Measurements from ENCODE around the gene GPHN. TPM values are rescaled to one million over a fixed set of nuclear protein-coding genes. Genes with fewer than 3 reads are reported as not detected.

Gene GPHN
- polyA plus RNA-seq, 1 donor (not counting 4 experiments of a cell fraction or from before 2014, with no cell fraction given), result 17.6 TPM

- no peak for DNase-seq (ENCODE audit: low read depth, low spot score)
- no peaks in the 10 kb centered on the region for H3K9me1 ChIP-seq (ENCODE audit: control insufficient read depth, extremely low read depth, insufficient read depth, low read length)
- H2AFZ ChIP-seq (ENCODE audit: control insufficient read depth, low read length), result no peak overlapping the region
- H3K4me3 ChIP-seq (ENCODE audit: control insufficient read depth in 2 of 3, extremely low read depth in 1 of 3, insufficient read depth in 2 of 3, low read depth in 1 of 3, low read length in 3 of 3), result no peak overlapping the region
- H3K27ac ChIP-seq (ENCODE audit: control insufficient read depth, insufficient read depth, low read length), result no peak overlapping the region
- H3K36me3 ChIP-seq (ENCODE audit: control insufficient read depth in 2 of 2, extremely low read depth in 1 of 2, insufficient read depth in 2 of 2, low read length in 2 of 2), result no peaks in the 10 kb centered on the region
- H3K9ac ChIP-seq (ENCODE audit: control insufficient read depth, extremely low read depth, insufficient read depth, low read length), result no peak overlapping the region
- no peaks in the 10 kb centered on the region for H3K4me1 ChIP-seq (ENCODE audit: control insufficient read depth, extremely low read depth, insufficient read depth, low read length)
- H3K9me3 ChIP-seq (ENCODE audit: control insufficient read depth, low read depth, low read length), result no peaks in the 10 kb centered on the region
- FAIRE-seq, result no peak
- dilution Hi-C loops (cut with MboI; ENCODE audit: extremely low pct_ligation_motif_present, low sequenced_read_pairs), result no loop called here
- H3K4me2 ChIP-seq (ENCODE audit: control insufficient read depth, extremely low read depth, insufficient read depth, low read depth, low read length), result no peak overlapping the region
- H3K27me3 ChIP-seq (ENCODE audit: control insufficient read depth, extremely low read depth, insufficient read depth, low read length), result no peaks in the 10 kb centered on the region
- no peaks in the 10 kb centered on the region for H4K20me1 ChIP-seq (ENCODE audit: control insufficient read depth, extremely low read depth, insufficient read depth, low read length)
- no peaks in the 10 kb centered on the region for H3K79me2 ChIP-seq (ENCODE audit: control insufficient read depth, insufficient read depth, low read length)
- TF ChIP-seq CTCF (optimal IDR thresholded peaks at IDR 0.05 in 1 of 3, IDR thresholded peaks at IDR 0.05 in 1 of 3, conservative IDR thresholded peaks at IDR 0.05 in 1 of 3; ENCODE audit: extremely low read depth in 1 of 3, insufficient read depth in 2 of 3, low read length in 3 of 3) (no peak), EZH2 (IDR thresholded peaks at IDR 0.05; ENCODE audit: low read length) (no peak)
These were observed 560.3 kb downstream of the GPHN start for GRCh38 chr14:67068251-67068650.

GRCh38 chr14:67071506-67071905 lies 563.6 kb downstream of the GPHN start:
- Histone ChIP-seq H3K9me3 (ENCODE audit: control insufficient read depth, low read depth, low read length) (no peaks in the 10 kb centered on the region), H3K36me3 (ENCODE audit: control insufficient read depth in 2 of 2, extremely low read depth in 1 of 2, insufficient read depth in 2 of 2, low read length in 2 of 2) (no peaks in the 10 kb centered on the region), H3K4me2 (ENCODE audit: control insufficient read depth, extremely low read depth, insufficient read depth, low read depth, low read length) (no peak overlapping the region), H3K79me2 (ENCODE audit: control insufficient read depth, insufficient read depth, low read length) (no peaks in the 10 kb centered on the region), H2AFZ (ENCODE audit: control insufficient read depth, low read length) (no peak overlapping the region), H4K20me1 (ENCODE audit: control insufficient read depth, extremely low read depth, insufficient read depth, low read length) (no peaks in the 10 kb centered on the region), H3K27ac (ENCODE audit: control insufficient read depth, insufficient read depth, low read length) (no peak overlapping the region), H3K9me1 (ENCODE audit: control insufficient read depth, extremely low read depth, insufficient read depth, low read length) (no peaks in the 10 kb centered on the region), H3K9ac (ENCODE audit: control insufficient read depth, extremely low read depth, insufficient read depth, low read length) (no peak overlapping the region), H3K4me3 (ENCODE audit: control insufficient read depth in 2 of 3, extremely low read depth in 1 of 3, insufficient read depth in 2 of 3, low read depth in 1 of 3, low read length in 3 of 3) (no peak overlapping the region), H3K4me1 (ENCODE audit: control insufficient read depth, extremely low read depth, insufficient read depth, low read length) (no peaks in the 10 kb centered on the region), H3K27me3 (ENCODE audit: control insufficient read depth, extremely low read depth, insufficient read depth, low read length) (no peaks in the 10 kb centered on the region)
- DNase-seq (ENCODE audit: low read depth, low spot score) (no peak), FAIRE-seq (no peak)
- TF ChIP-seq EZH2 (IDR thresholded peaks at IDR 0.05; ENCODE audit: low read length) (no peak), CTCF (optimal IDR thresholded peaks at IDR 0.05 in 1 of 3, IDR thresholded peaks at IDR 0.05 in 1 of 3, conservative IDR thresholded peaks at IDR 0.05 in 1 of 3; ENCODE audit: extremely low read depth in 1 of 3, insufficient read depth in 2 of 3, low read length in 3 of 3) (no peak)
- dilution Hi-C loops (cut with MboI; ENCODE audit: extremely low pct_ligation_motif_present, low sequenced_read_pairs), result no loop called here
